Middle frontal gyrus (tissue), 1 donor: ENCODE results near the gene ZFAND6.

Experiments used
- DNase-seq: peaks from one replicate; pipeline ENCODE4 v3.0.0-alpha.2; 2015; ENCODE audit warnings: low spot score; ENCODE audit errors: extremely low spot score

Gene ZFAND6

DNA sequence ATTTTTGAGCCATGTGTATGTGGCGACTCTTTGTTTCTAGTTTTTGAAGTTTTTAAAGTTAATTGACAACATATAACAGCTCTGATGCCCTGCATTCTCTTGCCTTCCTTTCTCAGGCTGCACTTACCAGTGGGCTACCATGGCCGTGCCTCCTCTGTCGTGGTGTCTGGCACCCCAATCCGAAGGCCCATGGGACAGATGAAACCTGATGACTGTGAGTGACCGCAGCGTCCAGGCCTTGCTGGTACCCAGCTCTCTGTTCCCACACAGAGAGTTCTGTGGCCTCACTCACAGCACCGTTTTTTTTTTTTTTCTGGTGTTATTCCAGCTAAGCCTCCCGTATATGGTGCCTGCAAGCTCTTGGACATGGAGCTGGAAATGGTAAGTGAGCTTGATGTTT, 108.5 kb downstream of the ZFAND6 start:
- DNase-seq: no peak

DNA sequence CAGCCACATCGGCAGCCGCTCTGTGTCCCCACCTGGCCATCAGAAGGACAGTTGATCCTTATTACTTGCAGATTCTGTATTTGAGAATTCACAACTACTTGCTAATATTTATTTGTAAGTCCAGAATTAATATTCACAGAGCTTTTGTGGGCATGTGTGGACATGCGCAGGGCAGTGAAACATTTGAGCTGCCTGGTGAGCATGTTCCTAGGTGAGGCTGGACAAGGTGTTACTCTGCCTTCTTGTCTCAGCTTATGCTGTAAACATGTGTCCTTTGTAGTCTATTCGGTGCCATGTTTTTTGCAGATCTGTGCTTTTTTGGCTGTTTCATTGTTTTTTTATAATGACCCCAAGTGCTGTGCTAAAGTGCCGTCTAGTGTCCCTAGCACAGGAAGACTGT, 108.9 kb downstream of the ZFAND6 start:
- DNase-seq: no peak

DNA sequence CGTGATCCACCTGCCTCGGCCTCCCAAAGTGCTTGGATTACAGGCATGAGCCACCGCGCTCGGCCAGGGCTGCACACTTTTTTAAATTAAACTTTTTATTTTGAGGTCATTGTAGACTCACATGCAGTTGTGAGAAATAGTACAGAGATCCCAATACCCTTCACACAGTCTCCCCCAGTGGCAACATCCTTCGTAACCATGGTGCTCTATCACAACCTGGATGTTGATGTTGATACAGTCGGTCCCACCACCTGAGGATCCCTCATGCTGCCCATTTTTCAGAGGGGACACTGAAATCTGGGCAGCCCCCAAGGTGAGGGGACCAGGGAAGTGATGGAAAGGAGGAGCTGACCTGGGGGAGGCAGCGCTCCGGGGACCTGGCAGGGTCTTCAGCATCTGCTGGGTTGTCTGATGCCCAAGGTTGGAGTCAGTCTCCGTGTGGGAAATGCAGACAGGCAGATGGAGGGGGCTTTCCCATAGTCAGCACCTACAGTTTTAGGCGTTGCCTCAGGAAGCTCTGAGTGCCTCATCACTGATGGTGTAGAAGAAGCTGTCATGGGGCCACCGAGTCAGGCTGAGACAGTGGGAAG, 110.4 kb downstream of the ZFAND6 start:
- DNase-seq: no peak

DNA sequence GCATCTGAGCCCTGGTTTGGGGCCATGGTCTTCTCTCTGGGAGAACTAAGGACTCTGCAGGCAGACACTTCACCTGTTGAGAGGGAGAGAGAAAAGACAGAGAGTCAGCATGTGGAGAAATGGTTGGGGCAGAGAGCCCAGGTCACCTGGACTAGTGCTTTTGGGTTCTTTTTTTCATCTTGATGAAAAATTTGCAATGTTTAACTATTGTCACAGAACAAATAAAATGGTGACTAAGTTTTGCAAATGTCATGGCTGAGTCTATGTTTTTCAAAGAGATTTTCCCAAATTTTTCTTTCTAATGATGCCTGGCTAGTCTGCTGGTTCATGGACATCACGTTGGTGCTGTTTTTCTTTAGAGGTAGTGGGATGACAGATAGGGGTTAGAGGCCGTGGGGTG, 111.1 kb downstream of the ZFAND6 start:
- no peak for DNase-seq

DNA sequence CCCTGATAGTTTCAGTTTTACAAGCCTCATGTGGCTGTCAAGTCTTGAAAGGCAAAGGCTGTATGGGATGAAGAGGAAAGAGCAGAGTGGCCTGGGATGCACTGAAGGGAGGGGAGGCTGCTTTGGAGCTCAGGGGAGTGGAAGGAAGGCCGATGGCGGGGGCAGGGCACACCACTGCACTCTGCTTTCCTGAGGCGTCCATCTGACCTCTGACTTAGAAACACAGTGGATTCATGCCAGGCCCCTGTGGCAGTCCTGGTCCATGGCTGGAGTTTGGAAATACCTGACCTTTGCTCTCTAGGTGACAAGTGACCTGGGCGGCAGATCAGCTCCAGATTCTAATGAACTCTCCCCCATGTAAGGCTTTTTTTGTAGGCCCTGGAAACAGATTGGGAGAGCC, 112.3 kb downstream of the ZFAND6 start:
- no peak for DNase-seq

DNA sequence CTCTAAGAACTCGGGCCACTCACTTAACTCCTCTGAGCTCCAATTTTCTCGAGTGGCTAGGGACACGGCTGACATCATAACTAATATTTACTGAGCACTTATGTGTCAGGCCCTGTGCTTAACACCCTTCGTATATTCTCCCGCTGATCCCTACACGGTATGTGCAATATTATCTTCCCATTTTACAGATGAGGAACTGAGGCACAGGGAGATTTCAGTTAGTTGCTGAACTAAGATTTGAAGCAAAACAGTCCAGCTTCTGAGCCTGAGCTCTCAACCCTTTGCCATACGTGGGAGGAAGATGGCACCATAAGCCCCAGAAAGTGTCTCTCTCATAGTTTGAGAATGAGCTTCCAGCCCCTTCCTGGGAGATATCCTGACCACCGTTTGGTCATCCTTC, 112.9 kb downstream of the ZFAND6 start:
- DNase-seq: no peak

DNA sequence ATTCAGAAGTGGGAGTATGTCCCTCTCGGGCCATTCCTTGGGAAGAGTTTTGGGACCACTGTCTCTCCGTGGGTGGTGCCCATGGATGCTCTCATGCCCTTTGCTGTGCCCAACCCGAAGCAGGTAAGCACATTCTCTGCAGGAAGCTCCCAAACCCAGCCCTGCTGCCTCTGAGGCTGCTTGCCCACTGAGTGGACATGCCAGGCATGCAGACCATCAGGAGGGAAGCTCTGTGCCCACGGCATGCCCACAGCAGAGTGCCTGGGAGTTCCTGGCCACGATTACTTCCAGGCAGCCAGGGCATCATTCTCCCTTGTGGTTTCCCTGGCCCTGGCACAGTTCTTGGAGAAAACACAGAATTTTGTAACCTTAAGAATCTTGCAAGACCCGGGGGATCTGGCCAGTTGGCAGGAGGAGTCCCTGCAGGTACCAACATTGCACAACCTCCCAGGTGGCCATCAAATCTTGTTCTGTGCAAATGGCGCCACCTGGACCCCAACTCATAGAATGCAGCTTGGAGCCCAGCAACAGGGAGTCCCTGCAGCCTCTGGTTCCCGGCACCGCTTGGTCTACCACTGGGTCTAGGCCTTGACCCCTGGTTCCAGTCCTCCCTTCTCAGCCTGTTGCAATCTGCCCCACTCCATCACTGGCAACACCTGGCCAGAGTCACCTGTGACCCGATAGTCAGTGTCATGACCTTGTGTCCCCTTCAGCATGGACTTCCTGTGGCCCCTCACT, 113.7 kb downstream of the ZFAND6 start:
- DNase-seq: no peak

DNA sequence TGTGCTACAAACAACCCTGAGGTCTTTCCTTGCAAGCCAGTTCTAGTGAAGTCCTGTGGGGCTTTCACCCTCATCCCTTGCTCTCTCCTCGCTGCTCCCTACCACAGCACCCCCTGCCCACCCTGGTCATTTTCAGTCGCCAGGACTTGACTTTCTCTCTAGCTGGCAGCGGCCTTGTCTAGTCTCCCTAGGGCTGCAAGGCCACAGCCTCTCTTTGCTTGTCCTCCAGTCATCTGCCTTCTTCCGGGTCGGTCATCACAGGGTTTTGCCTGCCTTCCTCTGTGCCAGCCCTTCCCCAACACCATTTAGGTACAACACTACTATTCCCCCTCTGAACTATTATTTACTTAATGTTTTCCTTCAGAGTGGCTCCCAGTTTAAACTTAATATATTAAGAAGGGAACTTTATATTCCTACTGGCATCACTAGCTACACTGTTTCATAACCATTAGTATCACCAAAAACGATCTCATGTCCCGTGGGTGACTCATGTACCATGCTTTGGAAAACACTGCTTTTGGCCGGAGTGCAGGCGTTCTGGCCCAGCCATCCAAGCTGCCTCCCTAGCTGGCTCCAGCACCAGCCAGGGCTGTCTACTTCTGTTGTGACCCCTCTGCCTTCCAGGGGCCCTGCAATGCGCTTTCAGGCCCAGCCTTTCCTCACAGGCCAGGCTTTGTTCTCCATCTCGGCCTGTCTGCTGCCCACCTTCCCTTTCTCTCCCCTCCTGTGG, 114.7 kb downstream of the ZFAND6 start:
- DNase-seq: no peak

DNA sequence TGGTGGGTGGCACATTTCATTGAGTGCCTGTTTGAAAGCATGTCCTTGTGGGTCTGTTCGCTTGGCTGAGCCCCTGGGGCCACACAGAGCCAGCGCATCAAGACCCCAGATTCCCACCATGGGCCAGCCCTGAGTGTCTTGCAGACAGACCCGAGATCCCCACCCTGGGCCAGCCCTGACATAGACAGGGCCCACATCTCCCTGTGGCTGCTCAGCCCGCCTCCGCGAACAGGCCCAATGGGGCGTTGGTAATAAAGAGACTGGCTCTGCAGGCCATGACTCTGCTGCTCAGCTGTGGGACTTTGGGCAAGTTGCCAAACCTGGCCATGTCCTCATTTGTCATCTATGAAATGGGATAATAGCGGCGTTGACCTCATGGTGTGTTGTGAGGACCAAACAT, 116.0 kb downstream of the ZFAND6 start:
- DNase-seq: no peak

DNA sequence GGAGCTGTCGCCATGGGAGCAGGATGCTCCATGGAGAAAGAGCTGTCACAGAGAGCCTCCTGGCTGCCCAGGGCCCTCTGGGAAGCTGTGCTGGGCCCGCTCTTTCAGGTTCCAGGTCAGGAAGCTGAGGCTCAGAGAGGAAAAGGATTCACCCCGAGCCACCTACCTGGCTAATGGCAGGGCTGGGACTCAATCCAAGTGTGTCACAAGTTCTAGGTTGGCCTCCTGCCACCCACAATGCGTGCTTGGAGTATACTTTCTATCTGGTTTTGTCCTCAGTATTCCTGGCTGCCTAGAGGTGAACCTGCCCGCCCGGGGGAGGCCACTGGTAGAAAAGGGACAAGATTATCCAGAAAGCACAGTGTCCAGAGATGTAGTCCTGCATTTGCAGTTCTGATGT, 117.0 kb downstream of the ZFAND6 start:
- DNase-seq: no peak

DNA sequence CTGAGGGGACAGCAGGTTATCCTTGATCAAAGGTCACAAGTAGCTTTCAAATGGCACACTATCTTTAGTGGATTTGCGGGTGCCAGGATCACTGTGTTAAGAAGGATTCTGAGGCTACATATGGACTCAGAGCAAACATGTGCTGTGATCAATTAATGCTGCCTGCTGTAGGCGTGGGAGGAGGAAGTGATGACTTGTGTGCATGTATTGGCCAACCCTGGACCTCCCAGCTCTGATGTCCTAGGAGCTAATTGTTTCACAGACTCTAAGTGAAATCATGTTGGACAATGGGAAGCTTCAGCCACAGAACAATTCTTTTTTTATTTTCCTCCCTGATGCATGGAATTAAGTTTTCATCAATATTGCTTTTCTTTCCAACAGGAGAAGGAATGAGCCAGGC, 117.7 kb downstream of the ZFAND6 start:
- no peak for DNase-seq

DNA sequence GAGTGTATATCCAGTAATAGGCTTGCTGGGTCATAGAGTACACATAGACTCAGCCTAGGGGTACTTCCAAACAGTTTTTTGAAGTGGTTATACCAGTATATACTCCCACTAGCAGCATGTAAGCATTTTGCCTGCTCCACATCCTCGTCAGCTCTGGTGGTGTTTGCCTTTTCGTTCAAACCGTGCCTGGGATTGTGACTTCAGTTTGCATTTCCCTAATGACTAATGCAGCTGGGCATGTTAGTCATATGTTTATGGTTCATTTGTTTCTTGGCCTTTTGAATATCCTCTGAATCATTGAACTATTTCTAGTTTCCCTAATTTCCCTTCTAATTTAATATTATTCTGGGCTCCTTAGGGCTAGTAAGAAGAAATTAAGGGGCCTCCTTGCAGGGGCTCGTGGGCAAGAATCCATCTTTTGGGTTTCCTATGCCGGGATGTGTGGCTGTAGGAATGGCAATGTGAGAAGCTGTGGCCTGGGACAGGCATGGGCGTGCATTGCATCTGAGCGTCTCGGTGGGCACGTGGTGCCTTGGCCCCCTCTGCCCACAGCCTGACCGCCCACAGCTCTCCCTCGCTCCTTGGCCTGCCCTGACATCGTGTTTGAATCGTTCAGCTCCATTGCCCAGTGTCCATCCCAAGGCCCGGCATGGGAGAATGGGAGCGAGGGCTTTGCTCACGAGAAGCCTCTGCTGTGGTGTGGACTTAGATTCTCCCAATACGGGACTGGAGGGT, 119.7 kb downstream of the ZFAND6 start:
- DNase-seq: no peak

DNA sequence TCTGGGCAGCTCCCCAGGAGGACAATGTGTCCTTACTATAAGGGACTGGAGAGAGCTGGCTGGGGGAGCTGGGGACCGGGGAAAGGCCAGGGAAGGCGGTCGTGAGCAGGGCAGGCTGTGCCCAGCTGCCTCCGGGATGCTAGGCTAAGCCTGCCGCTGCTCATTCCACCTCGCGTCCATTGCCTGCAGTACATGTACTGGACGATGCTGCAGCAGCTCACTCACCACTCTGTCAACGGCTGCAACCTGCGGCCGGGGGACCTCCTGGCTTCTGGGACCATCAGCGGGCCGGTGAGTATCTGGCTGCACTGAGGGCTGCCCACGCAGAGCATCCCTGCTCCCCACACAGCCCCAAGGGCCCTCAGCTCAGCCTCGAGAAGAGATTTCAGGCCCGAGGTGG, 120.5 kb downstream of the ZFAND6 start:
- DNase-seq: no peak

DNA sequence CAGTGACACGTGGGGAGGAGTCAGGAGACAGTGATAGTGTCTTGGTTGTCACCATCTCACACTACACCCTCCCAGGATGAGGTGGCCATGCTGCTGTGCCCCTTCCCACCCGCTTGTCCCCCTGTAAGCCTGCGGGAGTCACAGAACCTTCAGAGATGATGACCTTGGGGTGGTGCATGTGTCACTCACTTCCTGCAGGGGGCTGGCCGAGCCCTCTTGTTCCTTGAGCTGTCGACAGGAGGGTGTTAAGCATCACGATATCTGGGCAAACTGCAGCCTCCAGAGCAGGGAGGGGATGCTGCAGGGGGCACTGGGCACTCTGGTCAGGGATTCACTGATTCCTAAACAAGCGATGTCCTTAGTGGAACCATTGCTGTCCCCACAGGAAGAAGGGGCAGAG, 121.0 kb downstream of the ZFAND6 start:
- no peak for DNase-seq

DNA sequence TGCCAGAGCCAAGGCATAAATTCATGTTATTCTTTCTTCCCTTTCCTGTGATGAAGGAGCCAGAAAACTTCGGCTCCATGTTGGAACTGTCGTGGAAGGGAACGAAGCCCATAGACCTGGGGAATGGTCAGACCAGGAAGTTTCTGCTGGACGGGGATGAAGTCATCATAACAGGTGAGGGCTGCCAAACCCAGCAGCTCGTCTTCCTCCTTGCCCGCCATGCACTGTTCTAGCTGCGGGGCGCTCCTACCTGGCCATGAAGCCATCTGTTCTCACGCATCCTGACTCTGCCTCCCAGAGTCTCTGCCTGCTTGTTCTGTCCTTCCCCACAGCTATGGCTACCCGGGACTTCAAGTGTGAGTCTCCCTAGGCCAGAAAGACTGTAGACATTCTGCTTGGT, 121.5 kb downstream of the ZFAND6 start:
- no peak for DNase-seq

DNA sequence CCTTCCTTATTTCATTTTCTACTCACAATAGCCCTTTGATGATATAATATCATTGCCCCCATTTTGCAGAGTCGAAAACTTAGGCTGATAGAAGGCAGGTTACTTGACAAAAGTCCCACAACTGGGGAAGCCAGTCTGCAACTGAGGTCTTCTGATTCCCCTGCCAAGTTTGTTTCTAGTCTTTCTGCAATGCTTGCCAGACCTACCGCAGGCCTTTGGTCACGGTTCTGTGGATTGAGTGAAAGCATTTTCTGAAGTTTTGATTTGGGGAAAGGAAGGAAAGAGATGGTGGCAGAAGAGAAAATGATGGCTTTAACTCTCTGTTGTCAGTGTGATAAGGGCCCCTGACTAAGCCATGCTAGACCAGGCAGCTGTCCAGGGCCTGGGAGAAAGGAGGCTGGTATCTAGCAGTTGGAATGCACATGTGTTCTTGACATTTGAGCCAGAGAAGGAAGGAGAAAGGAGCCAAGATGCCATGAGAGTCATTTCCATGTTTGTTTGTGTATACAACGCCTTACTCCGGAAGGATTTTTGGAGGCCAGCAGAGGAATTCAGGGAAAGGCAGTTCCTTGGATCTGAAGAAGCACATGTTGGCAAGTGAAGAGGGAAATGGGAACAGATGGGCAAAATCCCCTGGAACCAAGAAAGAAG, 123.3 kb downstream of the ZFAND6 start:
- no peak for DNase-seq

DNA sequence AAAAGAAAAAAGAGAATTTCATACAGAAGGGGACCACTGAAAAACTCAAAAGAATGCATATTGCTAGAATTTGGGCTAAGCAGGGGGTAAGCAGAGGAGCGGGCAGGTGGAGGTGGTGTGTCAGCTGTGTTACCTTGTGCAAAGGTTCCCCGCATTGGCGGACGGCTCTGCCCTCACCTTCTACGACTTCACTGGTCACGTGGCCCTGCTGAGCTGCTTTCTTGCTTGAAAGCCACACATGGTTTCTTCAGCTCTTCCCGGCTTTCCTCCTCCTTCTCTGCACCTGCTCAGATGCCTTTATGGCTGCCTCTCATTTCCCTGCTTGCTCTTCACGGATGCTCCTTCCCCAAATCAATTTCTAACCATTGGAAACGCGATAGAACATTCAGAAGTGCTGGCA, 123.8 kb downstream of the ZFAND6 start:
- no peak for DNase-seq

DNA sequence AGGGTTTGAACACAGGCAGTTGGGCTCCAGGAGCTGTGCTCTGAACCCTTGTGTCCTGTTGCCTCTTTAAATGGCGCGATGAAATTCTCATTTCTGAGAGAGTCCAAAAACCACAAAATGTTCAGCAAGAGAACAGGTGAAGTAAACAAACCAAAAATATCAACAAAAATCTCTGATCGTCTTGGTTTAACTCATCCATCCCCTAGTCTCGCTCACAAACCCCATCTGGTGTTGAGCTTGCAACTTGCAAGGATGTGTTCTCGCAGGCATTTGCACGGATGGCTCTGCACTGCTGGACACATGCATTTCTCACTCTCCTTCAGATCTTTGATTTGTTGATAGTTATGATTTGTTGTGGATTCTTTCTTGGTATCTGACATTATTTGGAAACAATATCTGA, 124.4 kb downstream of the ZFAND6 start:
- DNase-seq: no peak

DNA sequence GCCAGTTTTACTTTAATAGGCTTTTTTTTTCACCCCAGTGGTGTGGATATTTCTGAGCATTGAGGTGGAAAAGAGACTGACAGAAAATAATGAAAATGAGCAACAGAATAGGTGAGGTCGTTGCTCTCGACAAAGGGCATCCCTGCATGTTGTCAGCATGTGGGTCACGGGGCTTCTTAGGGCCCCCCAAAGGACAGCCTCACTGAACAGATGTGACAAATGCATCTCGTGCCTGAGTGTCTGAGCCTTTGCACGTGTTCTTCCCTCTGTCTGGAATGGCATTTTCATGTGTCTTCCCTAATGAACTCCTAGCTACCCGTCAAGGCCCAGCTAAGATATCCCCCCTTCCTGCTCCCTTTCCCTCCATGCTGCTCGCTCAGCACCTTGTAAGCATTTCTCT, 125.1 kb downstream of the ZFAND6 start:
- DNase-seq: no peak

DNA sequence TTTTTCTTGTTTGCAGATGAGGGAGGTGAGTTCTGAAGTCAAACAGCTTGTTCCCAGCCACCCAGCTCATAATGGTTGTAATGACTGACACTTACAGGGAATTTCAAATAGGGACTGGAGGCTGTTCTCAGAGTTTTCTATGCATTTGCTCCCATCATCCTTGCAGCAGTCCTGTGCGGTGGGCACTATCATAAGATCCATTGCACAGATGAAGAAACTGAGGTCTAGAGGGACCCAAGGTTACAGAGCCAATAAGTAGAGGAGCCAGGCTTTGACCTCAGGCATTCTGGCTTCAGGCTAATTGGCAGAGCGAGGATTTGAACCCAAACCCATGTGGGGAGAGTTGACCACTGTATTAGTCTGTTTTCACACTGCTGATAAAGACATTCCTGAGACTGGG, 125.7 kb downstream of the ZFAND6 start:
- no peak for DNase-seq

DNA sequence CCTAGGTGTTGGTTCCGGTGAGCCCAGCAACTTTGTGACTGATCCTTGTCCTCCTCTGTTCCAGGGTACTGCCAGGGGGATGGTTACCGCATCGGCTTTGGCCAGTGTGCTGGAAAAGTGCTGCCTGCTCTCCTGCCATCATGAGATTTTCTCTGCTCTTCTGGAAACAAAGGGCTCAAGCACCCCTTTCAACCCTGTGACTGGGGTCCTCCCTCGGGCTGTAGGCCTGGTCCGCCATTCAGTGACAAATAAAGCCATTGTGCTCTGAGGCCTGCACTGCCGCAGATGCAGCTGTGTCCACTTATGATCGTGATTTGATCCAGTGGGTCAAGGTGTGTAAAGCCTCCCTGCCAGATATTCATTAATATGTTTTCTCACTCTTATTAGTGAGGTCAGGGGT, 126.6 kb downstream of the ZFAND6 start:
- no peak for DNase-seq

DNA sequence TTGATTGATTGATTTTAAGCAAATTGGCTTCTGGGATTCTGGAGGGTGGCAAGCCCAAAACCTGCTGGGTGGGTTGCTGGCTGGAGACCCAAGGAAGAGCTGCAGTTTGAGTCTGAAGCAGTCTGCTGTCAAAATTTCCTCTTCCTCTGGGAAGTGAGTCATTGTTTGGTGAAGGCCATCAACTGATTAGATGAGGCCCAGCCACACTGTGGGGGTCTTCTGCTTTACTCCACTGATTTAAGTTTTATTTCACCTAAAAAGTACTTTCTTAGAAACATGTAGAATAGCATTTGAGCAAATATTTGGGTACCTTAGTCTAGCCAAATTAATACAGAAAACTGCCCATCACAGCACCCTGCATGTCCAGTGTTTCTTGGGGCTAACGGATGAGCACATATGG, 127.1 kb downstream of the ZFAND6 start:
- no peak for DNase-seq
